Upper lobe of right lung (tissue), 1 donor: ENCODE data around the gene CLIC3. TPM values are rescaled to one million over a fixed set of nuclear protein-coding genes. Genes with fewer than 3 reads are reported as not detected.

Experiments
- ATAC-seq: fragments of 200-7000 bp; cut with Tn5 transposase; one replicate; pipeline ENCODE4 v1.9.1; 2020; ENCODE audit warnings: mild to moderate bottlenecking, moderate library complexity
- DNase-seq: peaks from one replicate; pipeline ENCODE4 v3.0.0-alpha.2; 2020
- H3K27ac ChIP-seq: fragments of 200-600 bp; one replicate; pipeline ENCODE4 v1.8.0; 2022
- H3K27me3 ChIP-seq: fragments of 200-600 bp; one replicate; pipeline ENCODE4 v1.8.0; 2022; ENCODE audit warnings: mild to moderate bottlenecking
- H3K36me3 ChIP-seq: fragments of 200-600 bp; one replicate; pipeline ENCODE4 v1.8.0; 2022
- H3K4me1 ChIP-seq: fragments of 200-600 bp; one replicate; pipeline ENCODE4 v1.8.0; 2022
- H3K4me3 ChIP-seq: fragments of 200-600 bp; one replicate; pipeline ENCODE4 v1.8.0; 2022; ENCODE audit warnings: mild to moderate bottlenecking
- H3K9me3 ChIP-seq: fragments of 200-600 bp; one replicate; pipeline ENCODE4 v1.8.0; 2022
- CTCF ChIP-seq: fragments of 200-600 bp; IDR thresholded peaks from one replicate; pipeline ENCODE4 v1.8.0; 2022; ENCODE audit warnings: antibody characterized with exemption
- intact Hi-C: fragments of 100-400 bp; cut with DNase I; formaldehyde crosslinking; loops from one replicate; pipeline ENCODE4 v1.11.0; 2022
- total RNA-seq: library from RNA; stranded (reverse); fragmentation: NEBNext Ultra II Directional; extraction: Animal tissue kit (Norgen Biotek cat#: 25700); gene quantifications from one replicate; pipeline ENCODE4 v1.2.1, GENCODE V29; 2021
- donor health status: DM: no; HTN: yes; CAD: no; lungs with severe emphysema.

Gene CLIC3
- total RNA-seq, 1 donor from 2014 or later: 80.7 TPM

DNA sequence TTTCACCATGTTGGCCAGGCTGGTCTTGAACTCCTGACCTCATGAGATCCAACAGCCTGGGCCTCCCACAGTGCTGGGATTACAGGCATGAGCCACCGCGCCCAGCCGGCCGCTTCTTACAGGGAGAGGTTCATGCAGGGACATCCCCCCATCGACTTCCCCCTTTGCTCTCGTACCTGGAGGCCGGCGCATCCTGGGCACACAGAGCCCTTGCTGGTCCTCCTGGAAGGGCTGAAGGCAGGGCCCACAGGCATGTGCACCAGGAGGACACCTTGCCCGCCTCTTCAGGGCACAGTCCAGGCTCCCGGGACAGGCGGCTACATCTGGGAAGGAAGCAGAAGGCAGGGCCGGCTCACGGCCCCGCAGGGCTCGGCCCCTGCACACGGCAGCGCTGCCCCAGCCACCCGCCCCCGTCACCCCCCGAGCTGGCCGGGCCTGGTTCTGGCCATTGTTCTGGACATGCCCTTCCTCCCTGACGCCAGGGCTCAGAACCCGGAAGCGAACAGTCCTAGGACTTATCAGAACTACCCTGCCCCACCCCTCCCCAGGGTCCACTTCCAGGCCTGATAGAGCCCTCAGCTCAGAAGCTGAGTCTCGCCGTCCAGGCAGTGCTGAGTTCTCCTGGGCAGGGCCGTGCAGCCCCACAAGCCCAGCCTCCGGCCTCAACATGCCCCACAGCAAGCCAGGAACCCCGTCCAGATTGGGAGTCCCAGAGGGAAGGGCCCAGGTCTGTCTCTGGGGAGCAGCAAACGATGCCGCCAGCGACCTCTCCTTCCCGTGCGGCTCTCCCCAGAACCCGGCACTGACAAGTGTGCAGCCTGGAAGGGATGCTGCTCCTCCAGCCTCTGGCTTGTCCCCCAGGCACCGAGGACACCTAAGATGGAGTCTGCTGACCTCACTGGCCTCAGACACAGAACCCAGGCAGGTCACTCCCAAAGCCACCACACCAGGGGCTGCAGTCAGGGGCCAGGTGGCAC is 46.7 kb upstream of the CLIC3 start:
- ATAC-seq (peak; percentile 18), DNase-seq (no peak)
- Histone ChIP-seq H3K27ac (peak overlapping the region; percentile 65), H3K9me3 (no peaks in the 10 kb centered on the region), H3K4me3 (peak overlapping the region; percentile 64), H3K4me1 (peaks cover 23% of the 10 kb centered on the region), H3K27me3 (peaks cover 18% of the 10 kb centered on the region), H3K36me3 (no peaks in the 10 kb centered on the region)
- intact Hi-C loops: no loop called here
- no peak for TF ChIP-seq CTCF

DNA sequence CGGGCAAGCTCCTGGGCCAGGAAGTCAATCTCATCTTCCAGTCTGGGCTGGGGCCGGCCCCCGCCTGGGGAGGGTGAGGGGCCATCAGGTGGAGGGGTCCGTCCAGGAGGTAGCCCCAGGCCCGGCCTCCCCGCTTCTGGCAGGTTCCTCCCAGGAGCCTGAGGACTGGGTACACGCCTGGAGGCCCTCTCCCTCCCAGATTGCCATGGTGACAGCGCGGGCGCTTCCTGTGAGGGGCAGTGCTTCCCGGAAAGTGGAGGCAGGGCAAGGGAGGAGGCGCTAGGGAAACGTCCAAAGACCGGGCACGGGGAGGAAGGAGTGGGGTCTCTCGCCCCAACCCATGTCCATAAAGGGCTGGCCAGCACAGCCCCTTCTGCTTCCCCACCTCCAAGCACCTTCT is 44.8 kb upstream of the CLIC3 start:
- H3K27ac ChIP-seq: peak overlapping the region; percentile 30
- peak overlapping the region; percentile 10 for H3K4me3 ChIP-seq
- DNase-seq (no peak), ATAC-seq (peak; percentile 3)
- H3K9me3 ChIP-seq: no peaks in the 10 kb centered on the region
- peaks cover 9% of the 10 kb centered on the region for H3K27me3 ChIP-seq
- no peaks in the 10 kb centered on the region for H3K36me3 ChIP-seq
- intact Hi-C loops: no loop called here
- TF ChIP-seq CTCF: no peak
- peaks cover 18% of the 10 kb centered on the region for H3K4me1 ChIP-seq

- peak overlapping the region; percentile 10 for H3K4me3 ChIP-seq
Observed at GRCh38 chr9:137040568-137040967, 44.2 kb upstream of the CLIC3 start.

GRCh38 chr9:137039611-137040366 is 43.4 kb upstream of the CLIC3 start:
- Histone ChIP-seq H3K4me3 (no peak overlapping the region), H3K36me3 (no peaks in the 10 kb centered on the region), H3K27me3 (peaks cover 4% of the 10 kb centered on the region), H3K9me3 (no peaks in the 10 kb centered on the region), H3K27ac (no peak overlapping the region), H3K4me1 (peaks cover 12% of the 10 kb centered on the region)
- intact Hi-C loops: loop anchor here (10.0 kb wide), 1 partner anchor 95 kb away; the partner anchor contains the start of genes C8G and FBXW5
- DNase-seq (no peak), ATAC-seq (no peak)
- no peak for TF ChIP-seq CTCF

More at GRCh38 chr9:137040568-137040967, 44.2 kb upstream of the CLIC3 start:
- peak overlapping the region; percentile 30 for H3K27ac ChIP-seq
- DNase-seq (no peak), ATAC-seq (no peak)
- no peak for TF ChIP-seq CTCF
- H3K4me1 ChIP-seq: peaks cover 15% of the 10 kb centered on the region
- intact Hi-C loops: no loop called here
- peaks cover 9% of the 10 kb centered on the region for H3K27me3 ChIP-seq
- H3K36me3 ChIP-seq: no peaks in the 10 kb centered on the region
- no peaks in the 10 kb centered on the region for H3K9me3 ChIP-seq

- H3K4me1 ChIP-seq: peaks cover 10% of the 10 kb centered on the region
- H3K36me3 ChIP-seq: no peaks in the 10 kb centered on the region
- no peaks in the 10 kb centered on the region for H3K27me3 ChIP-seq
- DNase-seq (no peak), ATAC-seq (no peak)
- H3K27ac ChIP-seq: no peak overlapping the region
- intact Hi-C loops: loop anchor here (10.0 kb wide), 1 partner anchor 94 kb away; the partner anchor contains the start of genes C8G and FBXW5
- H3K9me3 ChIP-seq: no peaks in the 10 kb centered on the region
- TF ChIP-seq CTCF: no peak
- H3K4me3 ChIP-seq: no peak overlapping the region
Observed at GRCh38 chr9:137038916-137039315, 42.5 kb upstream of the CLIC3 start.
